Neuronal stem cell (in vitro differentiated cells): ENCODE results near the gene EIF3A.

ENCODE experiments used
- DNase-seq: peaks from one replicate; pipeline ENCODE4 v3.0.0-alpha.2; 2013; ENCODE audit warnings: low spot score
- H2AFZ ChIP-seq: one replicate; pipeline ENCODE4 v1.6.1; 2013; ENCODE audit warnings: mild to moderate bottlenecking, low read length, inconsistent platforms
- H2AK5ac ChIP-seq: 2 replicates; pipeline ENCODE4 v1.6.1; 2013; ENCODE audit warnings: low read depth, mild to moderate bottlenecking, inconsistent platforms, low read length, moderate library complexity, mixed read lengths
- H2BK120ac ChIP-seq: 2 replicates; pipeline ENCODE4 v1.6.1; 2013; ENCODE audit warnings: low read depth, mild to moderate bottlenecking, inconsistent platforms, low read length, moderate library complexity, mixed read lengths
- H2BK12ac ChIP-seq: one replicate; pipeline ENCODE4 v1.6.1; 2013; ENCODE audit warnings: low read length, inconsistent platforms
- H2BK15ac ChIP-seq: 2 replicates; pipeline ENCODE4 v1.6.1; 2013; ENCODE audit warnings: mild to moderate bottlenecking, low read length, inconsistent platforms, mixed read lengths
- H2BK5ac ChIP-seq: one replicate; pipeline ENCODE4 v1.6.1; 2013; ENCODE audit warnings: inconsistent platforms, mild to moderate bottlenecking, low read length, moderate library complexity
- H3K14ac ChIP-seq: one replicate; pipeline ENCODE4 v1.6.1; 2013; ENCODE audit warnings: low read length, inconsistent platforms
- H3K18ac ChIP-seq: 2 replicates; pipeline ENCODE4 v1.6.1; 2013; ENCODE audit warnings: low read length, inconsistent platforms
- H3K23ac ChIP-seq: 2 replicates; pipeline ENCODE4 v1.6.1; 2013; ENCODE audit warnings: low read depth, mild to moderate bottlenecking, mixed read lengths, low read length, inconsistent platforms; ENCODE audit not compliant: poor library complexity
- H3K27ac ChIP-seq: replicated peaks from 3 replicates; pipeline ENCODE4 v1.5.1; 2013; ENCODE audit warnings: low read length, inconsistent platforms
- H3K27me3 ChIP-seq, 3 experiments: 2 replicates each; pipeline ENCODE4 v1.6.1; 2013; ENCODE audit warnings: low read length in 3 of 3, mild to moderate bottlenecking in 2 of 3, inconsistent platforms in 1 of 3, low read depth in 1 of 3, mixed read lengths in 1 of 3, moderate library complexity in 1 of 3; ENCODE audit not compliant: control insufficient read depth in 3 of 3, insufficient read depth in 3 of 3
- H3K36me3 ChIP-seq, 2 donors: replicated peaks in 1 of 2; 2 replicates each; pipeline ENCODE4 v1.6.1; 2013; ENCODE audit warnings: low read length in 2 of 2; ENCODE audit not compliant: control insufficient read depth in 2 of 2, insufficient read depth in 2 of 2
- H3K4ac ChIP-seq: 2 replicates; pipeline ENCODE4 v1.6.1; 2013; ENCODE audit warnings: inconsistent platforms, mild to moderate bottlenecking, low read length, moderate library complexity
- H3K4me1 ChIP-seq, 2 donors: 1 replicate in 1 of 2; 2 replicates in 1 of 2; pipeline ENCODE4 v1.6.1; 2013; ENCODE audit warnings: low read length in 2 of 2, low read depth in 1 of 2; ENCODE audit not compliant: control insufficient read depth in 2 of 2, insufficient read depth in 1 of 2
- H3K4me2 ChIP-seq: one replicate; pipeline ENCODE4 v1.6.1; 2013; ENCODE audit warnings: mild to moderate bottlenecking, low read length, inconsistent platforms; ENCODE audit not compliant: insufficient read depth, poor library complexity, severe bottlenecking
- H3K4me3 ChIP-seq, 2 donors: 2 replicates each; pipeline ENCODE4 v1.5.1; 2013; ENCODE audit warnings: low read length in 2 of 2, mild to moderate bottlenecking in 2 of 2, inconsistent platforms in 1 of 2, moderate library complexity in 1 of 2
- H3K79me1 ChIP-seq: one replicate; pipeline ENCODE4 v1.6.1; 2013; ENCODE audit warnings: low read depth, mild to moderate bottlenecking, inconsistent platforms, low read length, moderate library complexity
- H3K9ac ChIP-seq: one replicate; pipeline ENCODE4 v1.6.1; 2013; ENCODE audit warnings: mild to moderate bottlenecking, low read depth, low read length, inconsistent platforms; ENCODE audit not compliant: poor library complexity
- H3K9me3 ChIP-seq, 2 donors: replicated peaks in 1 of 2; 2 replicates each; pipeline versions ENCODE3 to v1.6.1; 2013; ENCODE audit warnings: low read length in 2 of 2, mild to moderate bottlenecking in 2 of 2, inconsistent platforms in 1 of 2, low read depth in 1 of 2, mixed read lengths in 1 of 2, moderate library complexity in 1 of 2; ENCODE audit not compliant: control insufficient read depth in 2 of 2, insufficient read depth in 1 of 2
- H4K8ac ChIP-seq: one replicate; pipeline ENCODE4 v1.6.1; 2013; ENCODE audit warnings: low read depth, mild to moderate bottlenecking, inconsistent platforms, low read length, moderate library complexity
- H4K91ac ChIP-seq: one replicate; pipeline ENCODE4 v1.6.1; 2013; ENCODE audit warnings: low read length, low read depth, mild to moderate bottlenecking, inconsistent platforms; ENCODE audit not compliant: poor library complexity
- WGBS, 2 donors: extraction: QIAGEN DNeasy Blood & Tissue Kit; methylation state at CpG; one replicate each; pipeline ENCODE4 v1.1.7; 2013; ENCODE audit warnings: missing lambda C conversion rate in 2 of 2, mixed read lengths in 1 of 2; ENCODE audit not compliant: insufficient read length in 2 of 2, insufficient replicate concordance in 1 of 2; ENCODE audit errors: extremely low coverage in 2 of 2; 5-methylcytosine and 5-hydroxymethylcytosine counted together

Gene EIF3A

GRCh38 chr10:118995739-118996138, 84.9 kb downstream of the EIF3A start:
- H2BK15ac ChIP-seq: no peak overlapping the region
- no CpG with 5 or more reads among the region's 10 CpGs for WGBS, 2 donors
- no peak overlapping the region for H3K14ac ChIP-seq

GRCh38 chr10:118994321-118994720, 86.3 kb downstream of the EIF3A start:
- H2BK5ac ChIP-seq: no peak overlapping the region

More at GRCh38 chr10:118995739-118996138, 84.9 kb downstream of the EIF3A start:
- no peaks in the 10 kb centered on the region for H3K4me1 ChIP-seq
- no peak overlapping the region for H2AFZ ChIP-seq
- H4K91ac ChIP-seq: no peak overlapping the region
- H2BK120ac ChIP-seq: no peak overlapping the region
- H2BK12ac ChIP-seq: no peak overlapping the region
- H3K4me3 ChIP-seq: no peak overlapping the region
- H3K4ac ChIP-seq: no peak overlapping the region
- no peaks in the 10 kb centered on the region for H3K9me3 ChIP-seq
- no peak overlapping the region for H4K8ac ChIP-seq
- peaks cover 0 to 6% (median 2%) of the 10 kb centered on the region in 3 experiments for H3K27me3 ChIP-seq
- H3K36me3 ChIP-seq: no peaks in the 10 kb centered on the region
- no peak overlapping the region for H3K27ac ChIP-seq
- H3K9ac ChIP-seq: no peak overlapping the region
- H2BK5ac ChIP-seq: no peak overlapping the region
- H3K79me1 ChIP-seq: no peaks in the 10 kb centered on the region
- no peak for DNase-seq
- no peak overlapping the region for H3K23ac ChIP-seq
- no peak overlapping the region for H3K18ac ChIP-seq
- H2AK5ac ChIP-seq: no peak overlapping the region
- no peak overlapping the region for H3K4me2 ChIP-seq

GRCh38 chr10:118993214-118993613, 87.4 kb downstream of the EIF3A start:
- H3K27ac ChIP-seq: no peak overlapping the region
- H2AK5ac ChIP-seq: no peak overlapping the region
- peaks cover 0 to 6% (median 2%) of the 10 kb centered on the region in 3 experiments for H3K27me3 ChIP-seq
- no peak overlapping the region for H3K18ac ChIP-seq
- no peak overlapping the region for H3K4me3 ChIP-seq
- no peak overlapping the region for H2AFZ ChIP-seq
- no peaks in the 10 kb centered on the region for H3K4me1 ChIP-seq
- no peak overlapping the region for H3K4me2 ChIP-seq
- no CpG with 5 or more reads among the region's 3 CpGs for WGBS, 2 donors
- no peak overlapping the region for H4K8ac ChIP-seq
- no peak overlapping the region for H3K23ac ChIP-seq
- H2BK120ac ChIP-seq: no peak overlapping the region
- no peaks in the 10 kb centered on the region for H3K9me3 ChIP-seq
- H3K79me1 ChIP-seq: no peaks in the 10 kb centered on the region
- no peak overlapping the region for H2BK15ac ChIP-seq
- H2BK12ac ChIP-seq: no peak overlapping the region
- no peaks in the 10 kb centered on the region for H3K36me3 ChIP-seq
- no peak overlapping the region for H3K9ac ChIP-seq
- H2BK5ac ChIP-seq: no peak overlapping the region
- no peak overlapping the region for H4K91ac ChIP-seq
- no peak for DNase-seq
- H3K14ac ChIP-seq: no peak overlapping the region
- H3K4ac ChIP-seq: no peak overlapping the region

More at GRCh38 chr10:118994321-118994720, 86.3 kb downstream of the EIF3A start:
- H3K4ac ChIP-seq: no peak overlapping the region
- no peaks in the 10 kb centered on the region for H3K9me3 ChIP-seq
- no peak overlapping the region for H3K9ac ChIP-seq
- no peaks in the 10 kb centered on the region for H3K4me1 ChIP-seq
- no peak overlapping the region for H3K23ac ChIP-seq
- peak overlapping the region; percentile 30 for H3K18ac ChIP-seq
- no peaks in the 10 kb centered on the region for H3K36me3 ChIP-seq
- H3K27ac ChIP-seq: no peak overlapping the region
- no peak overlapping the region for H2AFZ ChIP-seq
- no peak overlapping the region for H2BK12ac ChIP-seq
- no peak overlapping the region for H2AK5ac ChIP-seq
- peaks cover 0 to 6% (median 2%) of the 10 kb centered on the region in 3 experiments for H3K27me3 ChIP-seq
- no peak overlapping the region for H3K4me3 ChIP-seq
- DNase-seq: no peak
- H2BK15ac ChIP-seq: no peak overlapping the region
- H3K4me2 ChIP-seq: no peak overlapping the region
- no peak overlapping the region for H3K14ac ChIP-seq
- no peaks in the 10 kb centered on the region for H3K79me1 ChIP-seq
- H4K8ac ChIP-seq: no peak overlapping the region
- WGBS, 2 donors: no CpG with 5 or more reads among the region's 2 CpGs
- H2BK120ac ChIP-seq: no peak overlapping the region
- no peak overlapping the region for H4K91ac ChIP-seq

GRCh38 chr10:118992496-118992895, 88.1 kb downstream of the EIF3A start:
- Histone ChIP-seq H3K36me3 (no peaks in the 10 kb centered on the region), H3K4me3 (no peak overlapping the region), H3K9ac (no peak overlapping the region), H3K4me1 (no peaks in the 10 kb centered on the region), H2BK12ac (no peak overlapping the region), H3K18ac (no peak overlapping the region), H3K4ac (no peak overlapping the region), H3K27ac (no peak overlapping the region), H4K91ac (no peak overlapping the region), H3K27me3 (peaks cover 0 to 6% (median 2%) of the 10 kb centered on the region in 3 experiments), H2BK15ac (no peak overlapping the region), H2BK5ac (no peak overlapping the region), H3K9me3 (no peaks in the 10 kb centered on the region), H4K8ac (no peak overlapping the region), H3K23ac (no peak overlapping the region), H2BK120ac (no peak overlapping the region), H3K14ac (no peak overlapping the region), H3K4me2 (no peak overlapping the region), H3K79me1 (no peaks in the 10 kb centered on the region), H2AFZ (no peak overlapping the region), H2AK5ac (no peak overlapping the region)
- no peak for DNase-seq
- whole genome bisulfite sequencing, 2 donors: no CpG with 5 or more reads among the region's 2 CpGs
